GM23338 (cell line): Measurements from ENCODE around the gene TPCN2. TPM values are rescaled to one million over a fixed set of nuclear protein-coding genes. Genes with fewer than 3 reads are reported as not detected.

Experiments
- ATAC-seq: fragments of 200-7000 bp; cut with Tn5 transposase; 3 replicates; pipeline ENCODE4 v1.9.1; 2020
- DNase-seq: peaks from one replicate; pipeline ENCODE4 v3.0.0-alpha.2; 2015; ENCODE audit warnings: low spot score
- H2AFZ ChIP-seq: fragments of 200-600 bp; sonication (generic); 2 replicates; pipeline ENCODE4 v1.8.0; 2016; ENCODE audit warnings: antibody characterized with exemption, mild to moderate bottlenecking, moderate library complexity
- H3F3A ChIP-seq: fragments of 200-600 bp; sonication (generic); replicated peaks from 2 replicates; pipeline ENCODE4 v1.8.0; 2017; ENCODE audit warnings: antibody characterized with exemption, mixed run types, low read depth
- H3K27ac ChIP-seq: fragments of 200-600 bp; sonication (generic); 2 replicates; pipeline ENCODE4 v1.6.1; 2016; ENCODE audit warnings: low read depth
- H3K27me3 ChIP-seq: fragments of 200-600 bp; sonication (generic); 2 replicates; pipeline ENCODE4 v1.8.0; 2016; ENCODE audit warnings: mild to moderate bottlenecking, mixed run types, moderate library complexity; ENCODE audit not compliant: insufficient read depth
- H3K36me3 ChIP-seq: fragments of 200-600 bp; sonication (generic); 2 replicates; pipeline ENCODE4 v1.8.0; 2016; ENCODE audit warnings: mild to moderate bottlenecking; ENCODE audit not compliant: insufficient read depth
- H3K4me1 ChIP-seq: fragments of 200-600 bp; sonication (generic); 2 replicates; pipeline ENCODE4 v1.8.0; 2016; ENCODE audit warnings: mild to moderate bottlenecking, moderate library complexity; ENCODE audit not compliant: insufficient read depth
- H3K4me2 ChIP-seq: fragments of 200-600 bp; sonication (generic); 2 replicates; pipeline ENCODE4 v1.7.1; 2017; ENCODE audit warnings: mixed run types
- H3K4me3 ChIP-seq: fragments of 200-600 bp; sonication (generic); 2 replicates; pipeline ENCODE4 v1.6.1; 2016; ENCODE audit warnings: mixed run types
- H3K79me2 ChIP-seq: fragments of 200-600 bp; sonication (generic); replicated peaks from 2 replicates; pipeline ENCODE4 v1.8.0; 2017; ENCODE audit warnings: mild to moderate bottlenecking; ENCODE audit not compliant: insufficient read depth
- H3K9me2 ChIP-seq: fragments of 200-600 bp; sonication (generic); 2 replicates; pipeline ENCODE4 v1.8.0; 2017; ENCODE audit not compliant: insufficient read depth
- H4K20me1 ChIP-seq: fragments of 200-600 bp; sonication (generic); replicated peaks from 2 replicates; pipeline ENCODE4 v1.8.0; 2017; ENCODE audit warnings: mild to moderate bottlenecking; ENCODE audit not compliant: insufficient read depth
- H3K27ac Mint-ChIP-seq: 2 replicates; pipeline ENCODE4 v1.8.0; 2020; ENCODE audit warnings: inconsistent platforms, mild to moderate bottlenecking, moderate library complexity, mixed read lengths
- H3K27me3 Mint-ChIP-seq: 3 replicates; pipeline ENCODE4 v1.8.0; 2022; ENCODE audit warnings: low read depth, mild to moderate bottlenecking, moderate library complexity, mixed read lengths, inconsistent platforms; ENCODE audit not compliant: insufficient read depth, poor library complexity
- H3K36me3 Mint-ChIP-seq: 3 replicates; pipeline ENCODE4 v1.8.0; 2021; ENCODE audit warnings: low read depth, mild to moderate bottlenecking, inconsistent platforms, moderate library complexity, mixed read lengths
- H3K4me1 Mint-ChIP-seq: 3 replicates; pipeline ENCODE4 v1.8.0; 2020; ENCODE audit warnings: mild to moderate bottlenecking, inconsistent platforms, mixed read lengths
- H3K4me3 Mint-ChIP-seq: 3 replicates; pipeline ENCODE4 v1.8.0; 2021; ENCODE audit warnings: moderate library complexity, mild to moderate bottlenecking, inconsistent platforms, mixed read lengths
- H3K9me3 Mint-ChIP-seq: 3 replicates; pipeline ENCODE4 v1.8.0; 2020; ENCODE audit warnings: moderate library complexity, mild to moderate bottlenecking, inconsistent platforms, mixed read lengths
- CTCF ChIP-seq, 2 experiments: fragments of 200-600 bp in 1 of 2; sonication (generic) in 1 of 2; conservative IDR thresholded peaks; 2 replicates each; pipeline versions ENCODE4 v1.5.1 to v1.6.1; 2016 to 2017; ENCODE audit warnings: antibody characterized with exemption in 2 of 2, low read depth in 2 of 2, mild to moderate bottlenecking in 2 of 2, moderate library complexity in 1 of 2
- EZH2phosphoT487 ChIP-seq: fragments of 200-600 bp; sonication (generic); IDR thresholded peaks from one replicate; pipeline ENCODE4 v1.8.1; 2018; ENCODE audit warnings: antibody characterized with exemption; ENCODE audit not compliant: unreplicated experiment
- JUNB ChIP-seq: IDR thresholded peaks from one replicate; pipeline ENCODE4 v1.6.1; 2016; ENCODE audit warnings: antibody characterized with exemption; ENCODE audit not compliant: unreplicated experiment
- POLR2AphosphoS5 ChIP-seq: IDR thresholded peaks from 2 replicates; pipeline ENCODE4 v1.6.1; 2016; ENCODE audit warnings: antibody characterized with exemption, low read depth
- ZNF114 ChIP-seq: fragments of 250-450 bp; sonication (Bioruptor Pico); IDR thresholded peaks from 2 replicates; pipeline ENCODE4 v1.5.0; 2020; ENCODE audit warnings: mild to moderate bottlenecking, moderate library complexity
- ZNF331 ChIP-seq: fragments of 250-450 bp; sonication (Bioruptor Pico); IDR thresholded peaks from 2 replicates; pipeline ENCODE4 v1.5.0; 2020; ENCODE audit warnings: low read depth, mild to moderate bottlenecking, moderate library complexity
- polyA plus RNA-seq: library from polyadenylated mRNA; unstranded; fragments of >200 nt; fragmentation: Nextera tagmentation; extraction: Ambion mirVana; gene quantifications from 2 replicates; pipeline ENCODE4 v1.2.1, GENCODE V29; 2016
- total RNA-seq: library from RNA; depleted of rRNA; stranded (reverse); fragments of >200 nt; shearing (Covaris generic); gene quantifications from 2 replicates; pipeline ENCODE4 v1.2.3, GENCODE V29; 2014
- TF ChIP-seq, protein P1 (sequence below): fragments of 250-450 bp; sonication (Bioruptor Pico); IDR thresholded peaks from 2 replicates; pipeline ENCODE4 v1.5.0; 2020; ENCODE audit warnings: mild to moderate bottlenecking, moderate library complexity
- TF ChIP-seq, protein P2 (sequence below): IDR thresholded peaks from 2 replicates; pipeline ENCODE4 v1.6.1; 2016; ENCODE audit warnings: antibody characterized with exemption

Gene TPCN2
- total and polyA plus RNA-seq, 2 experiments from 2014 or later: 5.8 to 14.7 TPM

DNA sequence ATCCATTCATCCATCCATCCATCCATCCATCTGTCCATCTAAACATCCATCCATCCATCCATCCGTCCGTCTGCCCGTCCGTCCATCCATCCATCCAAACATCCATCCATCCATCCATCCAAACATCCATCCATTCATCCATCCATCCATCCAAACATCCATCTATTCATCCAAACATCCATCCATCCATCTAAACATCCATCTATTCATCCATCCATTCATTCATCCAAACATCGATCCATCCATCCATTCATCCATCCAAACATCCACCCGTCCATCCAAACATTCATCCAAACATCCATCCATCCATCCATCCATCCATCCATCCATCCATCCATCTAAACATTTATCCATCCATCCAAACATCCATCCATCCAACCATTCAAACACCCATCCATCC lies 61.7 kb downstream of the TPCN2 start:
- ATAC-seq (no peak), DNase-seq (no peak)
- H3K4me1 Mint-ChIP-seq: no peaks in the 10 kb centered on the region
- Histone ChIP-seq H3K36me3 (no peaks in the 10 kb centered on the region), H3K4me2 (no peak overlapping the region), H3K27me3 (no peaks in the 10 kb centered on the region), H2AFZ (no peak overlapping the region), H3K4me1 (no peaks in the 10 kb centered on the region), H3K27ac (no peak overlapping the region), H3K4me3 (no peak overlapping the region), H3K79me2 (no peaks in the 10 kb centered on the region), H3K9me2 (no peaks in the 10 kb centered on the region), H3F3A (no peaks in the 10 kb centered on the region), H4K20me1 (no peaks in the 10 kb centered on the region)
- H3K36me3 Mint-ChIP-seq: peaks cover 3% of the 10 kb centered on the region; the same call in 1 of the 3 replicates
- peaks cover 26% of the 10 kb centered on the region for H3K9me3 Mint-ChIP-seq
- H3K4me3 Mint-ChIP-seq: no peak overlapping the region
- peaks cover 9% of the 10 kb centered on the region for H3K27me3 Mint-ChIP-seq
- no peak overlapping the region for H3K27ac Mint-ChIP-seq
- TF ChIP-seq, protein P1, sequence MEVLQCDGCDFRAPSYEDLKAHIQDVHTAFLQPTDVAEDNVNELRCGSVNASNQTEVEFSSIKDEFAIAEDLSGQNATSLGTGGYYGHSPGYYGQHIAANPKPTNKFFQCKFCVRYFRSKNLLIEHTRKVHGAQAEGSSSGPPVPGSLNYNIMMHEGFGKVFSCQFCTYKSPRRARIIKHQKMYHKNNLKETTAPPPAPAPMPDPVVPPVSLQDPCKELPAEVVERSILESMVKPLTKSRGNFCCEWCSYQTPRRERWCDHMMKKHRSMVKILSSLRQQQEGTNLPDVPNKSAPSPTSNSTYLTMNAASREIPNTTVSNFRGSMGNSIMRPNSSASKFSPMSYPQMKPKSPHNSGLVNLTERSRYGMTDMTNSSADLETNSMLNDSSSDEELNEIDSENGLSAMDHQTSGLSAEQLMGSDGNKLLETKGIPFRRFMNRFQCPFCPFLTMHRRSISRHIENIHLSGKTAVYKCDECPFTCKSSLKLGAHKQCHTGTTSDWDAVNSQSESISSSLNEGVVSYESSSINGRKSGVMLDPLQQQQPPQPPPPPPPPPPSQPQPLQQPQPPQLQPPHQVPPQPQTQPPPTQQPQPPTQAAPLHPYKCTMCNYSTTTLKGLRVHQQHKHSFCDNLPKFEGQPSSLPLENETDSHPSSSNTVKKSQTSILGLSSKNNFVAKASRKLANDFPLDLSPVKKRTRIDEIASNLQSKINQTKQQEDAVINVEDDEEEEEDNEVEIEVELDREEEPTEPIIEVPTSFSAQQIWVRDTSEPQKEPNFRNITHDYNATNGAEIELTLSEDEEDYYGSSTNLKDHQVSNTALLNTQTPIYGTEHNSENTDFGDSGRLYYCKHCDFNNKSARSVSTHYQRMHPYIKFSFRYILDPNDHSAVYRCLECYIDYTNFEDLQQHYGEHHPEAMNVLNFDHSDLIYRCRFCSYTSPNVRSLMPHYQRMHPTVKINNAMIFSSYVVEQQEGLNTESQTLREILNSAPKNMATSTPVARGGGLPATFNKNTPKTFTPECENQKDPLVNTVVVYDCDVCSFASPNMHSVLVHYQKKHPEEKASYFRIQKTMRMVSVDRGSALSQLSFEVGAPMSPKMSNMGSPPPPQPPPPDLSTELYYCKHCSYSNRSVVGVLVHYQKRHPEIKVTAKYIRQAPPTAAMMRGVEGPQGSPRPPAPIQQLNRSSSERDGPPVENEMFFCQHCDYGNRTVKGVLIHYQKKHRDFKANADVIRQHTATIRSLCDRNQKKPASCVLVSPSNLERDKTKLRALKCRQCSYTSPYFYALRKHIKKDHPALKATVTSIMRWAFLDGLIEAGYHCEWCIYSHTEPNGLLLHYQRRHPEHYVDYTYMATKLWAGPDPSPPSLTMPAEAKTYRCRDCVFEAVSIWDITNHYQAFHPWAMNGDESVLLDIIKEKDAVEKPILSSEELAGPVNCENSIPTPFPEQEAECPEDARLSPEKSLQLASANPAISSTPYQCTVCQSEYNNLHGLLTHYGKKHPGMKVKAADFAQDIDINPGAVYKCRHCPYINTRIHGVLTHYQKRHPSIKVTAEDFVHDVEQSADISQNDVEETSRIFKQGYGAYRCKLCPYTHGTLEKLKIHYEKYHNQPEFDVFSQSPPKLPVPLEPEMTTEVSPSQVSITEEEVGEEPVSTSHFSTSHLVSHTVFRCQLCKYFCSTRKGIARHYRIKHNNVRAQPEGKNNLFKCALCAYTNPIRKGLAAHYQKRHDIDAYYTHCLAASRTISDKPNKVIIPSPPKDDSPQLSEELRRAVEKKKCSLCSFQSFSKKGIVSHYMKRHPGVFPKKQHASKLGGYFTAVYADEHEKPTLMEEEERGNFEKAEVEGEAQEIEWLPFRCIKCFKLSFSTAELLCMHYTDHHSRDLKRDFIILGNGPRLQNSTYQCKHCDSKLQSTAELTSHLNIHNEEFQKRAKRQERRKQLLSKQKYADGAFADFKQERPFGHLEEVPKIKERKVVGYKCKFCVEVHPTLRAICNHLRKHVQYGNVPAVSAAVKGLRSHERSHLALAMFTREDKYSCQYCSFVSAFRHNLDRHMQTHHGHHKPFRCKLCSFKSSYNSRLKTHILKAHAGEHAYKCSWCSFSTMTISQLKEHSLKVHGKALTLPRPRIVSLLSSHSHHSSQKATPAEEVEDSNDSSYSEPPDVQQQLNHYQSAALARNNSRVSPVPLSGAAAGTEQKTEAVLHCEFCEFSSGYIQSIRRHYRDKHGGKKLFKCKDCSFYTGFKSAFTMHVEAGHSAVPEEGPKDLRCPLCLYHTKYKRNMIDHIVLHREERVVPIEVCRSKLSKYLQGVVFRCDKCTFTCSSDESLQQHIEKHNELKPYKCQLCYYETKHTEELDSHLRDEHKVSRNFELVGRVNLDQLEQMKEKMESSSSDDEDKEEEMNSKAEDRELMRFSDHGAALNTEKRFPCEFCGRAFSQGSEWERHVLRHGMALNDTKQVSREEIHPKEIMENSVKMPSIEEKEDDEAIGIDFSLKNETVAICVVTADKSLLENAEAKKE (CRISPR knock-in tag): no peak
- TF ChIP-seq ZNF331 (no peak), CTCF (conservative IDR thresholded peaks at IDR 0.05; ENCODE audit: low read depth in 2 of 2) (no peak), POLR2AphosphoS5 (no peak), JUNB (no peak), EZH2phosphoT487 (no peak), ZNF114 (CRISPR knock-in tag) (no peak)
- TF ChIP-seq, protein P2, sequence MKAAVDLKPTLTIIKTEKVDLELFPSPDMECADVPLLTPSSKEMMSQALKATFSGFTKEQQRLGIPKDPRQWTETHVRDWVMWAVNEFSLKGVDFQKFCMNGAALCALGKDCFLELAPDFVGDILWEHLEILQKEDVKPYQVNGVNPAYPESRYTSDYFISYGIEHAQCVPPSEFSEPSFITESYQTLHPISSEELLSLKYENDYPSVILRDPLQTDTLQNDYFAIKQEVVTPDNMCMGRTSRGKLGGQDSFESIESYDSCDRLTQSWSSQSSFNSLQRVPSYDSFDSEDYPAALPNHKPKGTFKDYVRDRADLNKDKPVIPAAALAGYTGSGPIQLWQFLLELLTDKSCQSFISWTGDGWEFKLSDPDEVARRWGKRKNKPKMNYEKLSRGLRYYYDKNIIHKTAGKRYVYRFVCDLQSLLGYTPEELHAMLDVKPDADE: no peak
